Measurements from ENCODE around the gene ASGR1.
"Not testable (repeated sequence)": the region's sequence is repeated elsewhere in the genome, so short reads cannot be mapped to it uniquely, and the experiment has no call there.

GRCh38 chr17:7158424-7158823 lies 20.7 kb downstream of the ASGR1 start:
- not testable (repeated sequence) for TF ChIP-seq EZH2phosphoT487 (IDR thresholded peaks at IDR 0.05; ENCODE audit: low read depth); CTCF (IDR thresholded peaks at IDR 0.05; ENCODE audit: low read depth, low read length)
